Osteocyte (in vitro differentiated cells): ENCODE data around the gene EXOC3L1. TPM values are rescaled to one million over a fixed set of nuclear protein-coding genes. Genes with fewer than 3 reads are reported as not detected.

Experiments
- DNase-seq: peaks from one replicate; pipeline ENCODE4 v3.0.0; 2021; ENCODE audit warnings: mixed read lengths; ENCODE audit not compliant: unreplicated experiment; ENCODE audit errors: extremely low spot score
- H3K27ac Mint-ChIP-seq: one replicate; pipeline ENCODE4 v1.8.0; 2021; ENCODE audit warnings: mild to moderate bottlenecking, mixed read lengths; ENCODE audit not compliant: unreplicated experiment
- H3K27me3 Mint-ChIP-seq: one replicate; pipeline ENCODE4 v1.8.0; 2021; ENCODE audit warnings: mixed read lengths; ENCODE audit not compliant: unreplicated experiment
- H3K36me3 Mint-ChIP-seq: one replicate; pipeline ENCODE4 v1.8.0; 2021; ENCODE audit warnings: mixed read lengths; ENCODE audit not compliant: unreplicated experiment
- H3K4me1 Mint-ChIP-seq: one replicate; pipeline ENCODE4 v1.8.0; 2021; ENCODE audit warnings: mixed read lengths; ENCODE audit not compliant: unreplicated experiment
- H3K4me3 Mint-ChIP-seq: one replicate; pipeline ENCODE4 v1.8.0; 2021; ENCODE audit warnings: mild to moderate bottlenecking, moderate library complexity, mixed read lengths; ENCODE audit not compliant: unreplicated experiment
- H3K9me3 Mint-ChIP-seq: one replicate; pipeline ENCODE4 v1.8.0; 2021; ENCODE audit warnings: mixed read lengths; ENCODE audit not compliant: unreplicated experiment
- total RNA-seq: library from RNA; stranded (reverse); gene quantifications from 2 replicates; pipeline ENCODE4 v1.2.1, GENCODE V29; 2021
- TF ChIP-seq, protein P1 (sequence below): fragments of 200-600 bp; sonication (generic); IDR thresholded peaks from 2 replicates; pipeline ENCODE4 v1.5.0; 2021; ENCODE audit warnings: antibody characterized with exemption, mild to moderate bottlenecking, moderate library complexity

The EXOC3L1 gene
- total RNA-seq, 1 donor from 2014 or later = not detected

DNA sequence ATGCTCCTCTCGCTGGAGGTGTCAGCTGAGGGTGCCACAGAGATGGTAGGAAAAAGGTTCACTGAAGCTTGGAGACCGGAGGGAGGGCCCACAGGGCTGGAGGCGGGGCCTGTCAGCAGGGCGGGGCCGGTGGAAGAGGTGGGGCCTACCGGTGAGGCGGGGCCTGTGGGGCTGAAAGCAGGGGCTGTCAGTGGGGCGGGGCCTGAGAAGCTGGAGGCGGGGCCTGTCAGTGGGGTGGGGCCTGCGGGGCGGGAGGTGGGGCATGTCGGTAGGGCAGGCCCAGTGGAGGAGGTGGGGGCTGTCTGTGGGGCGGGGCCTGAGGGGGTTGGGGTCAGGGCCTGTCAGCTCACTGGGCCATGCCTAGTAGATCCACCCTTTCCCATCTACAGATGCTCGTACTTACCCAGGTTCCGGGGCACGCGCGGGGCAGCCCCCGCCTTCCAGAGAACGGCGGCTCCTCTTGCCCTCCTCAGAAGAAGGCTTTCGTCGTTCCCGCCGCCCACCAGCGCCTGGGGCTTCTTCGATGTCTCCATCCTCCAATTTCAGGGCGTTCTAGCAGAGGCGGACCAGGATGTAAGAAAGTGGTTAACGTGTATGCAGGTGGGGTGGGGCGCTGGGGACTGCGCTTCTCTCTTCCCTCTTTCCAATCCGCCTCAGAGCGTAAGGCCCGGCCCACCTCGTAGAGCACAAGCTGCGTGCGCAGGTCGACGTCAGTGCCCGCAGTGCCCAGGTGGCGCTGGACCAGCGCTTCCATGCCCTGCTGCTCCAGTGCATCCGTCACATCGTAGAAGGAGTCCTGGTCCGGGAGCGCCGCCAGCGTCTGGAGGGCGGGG is 46.8 kb upstream of the EXOC3L1 start:
- H3K4me3 Mint-ChIP-seq = no peak overlapping the region
- peaks cover 29% of the 10 kb centered on the region for H3K36me3 Mint-ChIP-seq
- TF ChIP-seq, protein P1, sequence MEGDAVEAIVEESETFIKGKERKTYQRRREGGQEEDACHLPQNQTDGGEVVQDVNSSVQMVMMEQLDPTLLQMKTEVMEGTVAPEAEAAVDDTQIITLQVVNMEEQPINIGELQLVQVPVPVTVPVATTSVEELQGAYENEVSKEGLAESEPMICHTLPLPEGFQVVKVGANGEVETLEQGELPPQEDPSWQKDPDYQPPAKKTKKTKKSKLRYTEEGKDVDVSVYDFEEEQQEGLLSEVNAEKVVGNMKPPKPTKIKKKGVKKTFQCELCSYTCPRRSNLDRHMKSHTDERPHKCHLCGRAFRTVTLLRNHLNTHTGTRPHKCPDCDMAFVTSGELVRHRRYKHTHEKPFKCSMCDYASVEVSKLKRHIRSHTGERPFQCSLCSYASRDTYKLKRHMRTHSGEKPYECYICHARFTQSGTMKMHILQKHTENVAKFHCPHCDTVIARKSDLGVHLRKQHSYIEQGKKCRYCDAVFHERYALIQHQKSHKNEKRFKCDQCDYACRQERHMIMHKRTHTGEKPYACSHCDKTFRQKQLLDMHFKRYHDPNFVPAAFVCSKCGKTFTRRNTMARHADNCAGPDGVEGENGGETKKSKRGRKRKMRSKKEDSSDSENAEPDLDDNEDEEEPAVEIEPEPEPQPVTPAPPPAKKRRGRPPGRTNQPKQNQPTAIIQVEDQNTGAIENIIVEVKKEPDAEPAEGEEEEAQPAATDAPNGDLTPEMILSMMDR = no peak
- no peaks in the 10 kb centered on the region for H3K9me3 Mint-ChIP-seq
- H3K27me3 Mint-ChIP-seq = no peaks in the 10 kb centered on the region
- peaks cover 20% of the 10 kb centered on the region for H3K4me1 Mint-ChIP-seq
- DNase-seq = no peak
- peak overlapping the region; percentile 54 for H3K27ac Mint-ChIP-seq

- H3K36me3 Mint-ChIP-seq = peaks cover 29% of the 10 kb centered on the region
- no peak for DNase-seq
Measured at GRCh38 chr16:67235816-67236562, 46.1 kb upstream of the EXOC3L1 start.

DNA sequence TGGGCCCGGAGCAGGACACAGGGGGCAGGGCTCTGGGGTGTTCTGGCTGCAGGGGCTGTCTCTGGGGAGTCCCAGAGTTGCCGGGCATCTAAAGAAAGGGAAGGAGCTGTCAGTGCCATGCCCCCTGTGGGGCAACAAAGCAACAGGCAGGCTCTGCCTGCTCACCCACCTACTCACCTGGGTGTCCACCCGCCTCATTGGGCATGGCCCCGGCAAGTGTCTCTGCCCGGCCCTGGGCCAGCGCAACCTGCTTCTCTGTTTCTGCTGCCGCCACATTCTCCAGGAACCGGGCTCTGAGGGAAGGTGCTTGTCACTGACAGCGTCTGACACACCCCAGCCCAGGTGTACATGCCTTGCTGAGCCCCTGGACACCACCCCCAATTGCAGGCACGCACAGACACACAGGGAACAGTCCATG is 44.3 kb upstream of the EXOC3L1 start:
- H3K4me3 Mint-ChIP-seq = no peak overlapping the region

More at GRCh38 chr16:67235816-67236562, 46.1 kb upstream of the EXOC3L1 start:
- H3K9me3 Mint-ChIP-seq = no peaks in the 10 kb centered on the region
- H3K4me1 Mint-ChIP-seq = peaks cover 12% of the 10 kb centered on the region
- H3K4me3 Mint-ChIP-seq = no peak overlapping the region
- TF ChIP-seq, protein P1 = no peak
- no peaks in the 10 kb centered on the region for H3K27me3 Mint-ChIP-seq
- peak overlapping the region; percentile 54 for H3K27ac Mint-ChIP-seq

GRCh38 chr16:67233596-67233995 is 43.7 kb upstream of the EXOC3L1 start:
- no peak overlapping the region for H3K4me3 Mint-ChIP-seq
- no peak for DNase-seq
- H3K9me3 Mint-ChIP-seq = no peaks in the 10 kb centered on the region
- peaks cover 41% of the 10 kb centered on the region for H3K36me3 Mint-ChIP-seq
- H3K27me3 Mint-ChIP-seq = no peaks in the 10 kb centered on the region
- H3K27ac Mint-ChIP-seq = no peak overlapping the region
- peaks cover 4% of the 10 kb centered on the region for H3K4me1 Mint-ChIP-seq
- TF ChIP-seq, protein P1 = no peak

More for the DNA sequence above, 44.3 kb upstream of the EXOC3L1 start:
- Mint-ChIP-seq H3K27me3 (no peaks in the 10 kb centered on the region), H3K36me3 (peaks cover 40% of the 10 kb centered on the region), H3K27ac (no peak overlapping the region), H3K4me1 (no peaks in the 10 kb centered on the region), H3K9me3 (no peaks in the 10 kb centered on the region)
- TF ChIP-seq, protein P1 = no peak
- DNase-seq = no peak
